Type B pancreatic cell (in vitro differentiated cells): ENCODE results near the gene ZNF816. TPM values are rescaled to one million over a fixed set of nuclear protein-coding genes. Genes with fewer than 3 reads are reported as not detected.

ENCODE experiments used
- DNase-seq: peaks from one replicate; pipeline ENCODE4 v3.0.0; 2021; ENCODE audit warnings: mixed read lengths; ENCODE audit not compliant: unreplicated experiment; ENCODE audit errors: extremely low spot score
- H3K27ac Mint-ChIP-seq: 2 replicates; pipeline ENCODE4 v1.8.0; 2021; ENCODE audit warnings: mild to moderate bottlenecking, mixed read lengths
- H3K27me3 Mint-ChIP-seq: 2 replicates; pipeline ENCODE4 v1.8.0; 2021; ENCODE audit warnings: mixed read lengths
- H3K36me3 Mint-ChIP-seq: 2 replicates; pipeline ENCODE4 v1.8.0; 2021; ENCODE audit warnings: mixed read lengths
- H3K4me1 Mint-ChIP-seq: one replicate; pipeline ENCODE4 v1.8.0; 2021; ENCODE audit warnings: mixed read lengths; ENCODE audit not compliant: unreplicated experiment
- H3K4me3 Mint-ChIP-seq: 2 replicates; pipeline ENCODE4 v1.8.0; 2021; ENCODE audit warnings: mild to moderate bottlenecking, mixed read lengths
- H3K9me3 Mint-ChIP-seq: 2 replicates; pipeline ENCODE4 v1.8.0; 2021; ENCODE audit warnings: mixed read lengths
- CTCF ChIP-seq: fragments of 200-600 bp; sonication (generic); conservative IDR thresholded peaks from 2 replicates; pipeline ENCODE4 v1.5.0; 2021; ENCODE audit warnings: antibody characterized with exemption, mild to moderate bottlenecking
- total RNA-seq: library from RNA; stranded (reverse); gene quantifications from 2 replicates; pipeline ENCODE4 v1.2.1, GENCODE V29; 2021; ENCODE audit warnings: low replicate concordance

The ZNF816 gene
- total RNA-seq, 1 donor from 2014 or later, result 17.2 TPM

DNA sequence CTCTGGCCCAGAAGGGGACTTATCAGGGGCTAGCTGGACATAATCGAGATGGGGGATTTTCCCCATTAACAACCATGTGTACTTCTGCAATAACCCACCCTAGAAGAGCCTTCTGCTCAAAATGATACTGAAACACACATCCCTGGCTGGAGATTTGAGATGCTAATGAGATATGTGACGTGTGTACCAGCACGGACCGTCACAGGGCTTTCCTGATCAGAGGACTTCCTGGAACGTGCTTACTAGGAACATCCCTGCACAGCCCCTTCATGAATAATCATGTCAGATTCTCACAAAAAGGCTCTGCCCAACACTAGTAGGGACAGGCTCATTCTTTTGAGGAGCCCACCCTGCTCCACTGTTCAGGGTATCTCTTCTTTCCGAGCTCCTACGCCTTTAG, 44.5 kb upstream of the ZNF816 start:
- H3K4me1 Mint-ChIP-seq, result no peaks in the 10 kb centered on the region
- H3K36me3 Mint-ChIP-seq, result no peaks in the 10 kb centered on the region
- H3K4me3 Mint-ChIP-seq, result no peak overlapping the region
- no peaks in the 10 kb centered on the region for H3K27me3 Mint-ChIP-seq
- no peak for TF ChIP-seq CTCF
- H3K27ac Mint-ChIP-seq, result no peak overlapping the region
- H3K9me3 Mint-ChIP-seq, result no peaks in the 10 kb centered on the region
- DNase-seq, result no peak

DNA sequence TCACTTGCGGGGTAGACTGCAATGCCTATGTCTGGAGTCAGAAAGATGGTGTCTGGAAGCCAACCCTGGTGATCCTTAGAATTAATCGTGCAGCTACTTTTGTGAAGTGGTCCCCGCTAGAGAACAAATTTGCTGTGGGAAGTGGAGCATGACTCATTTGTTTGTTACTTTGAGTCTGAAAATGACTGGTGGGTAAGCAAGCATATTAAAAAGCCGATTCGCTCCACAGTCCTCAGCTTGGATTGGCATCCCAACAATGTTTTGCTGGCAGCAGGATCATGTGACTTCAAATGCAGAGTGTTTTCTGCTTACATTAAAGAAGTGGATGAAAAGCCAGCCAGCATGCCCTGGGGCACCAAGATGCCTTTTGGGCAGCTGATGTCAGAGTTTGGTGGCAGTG, 41.6 kb upstream of the ZNF816 start:
- H3K36me3 Mint-ChIP-seq, result no peaks in the 10 kb centered on the region
- H3K4me1 Mint-ChIP-seq, result no peaks in the 10 kb centered on the region
- no peak for DNase-seq
- no peak for TF ChIP-seq CTCF
- H3K27ac Mint-ChIP-seq, result no peak overlapping the region
- no peaks in the 10 kb centered on the region for H3K9me3 Mint-ChIP-seq
- no peaks in the 10 kb centered on the region for H3K27me3 Mint-ChIP-seq
- H3K4me3 Mint-ChIP-seq, result no peak overlapping the region

DNA sequence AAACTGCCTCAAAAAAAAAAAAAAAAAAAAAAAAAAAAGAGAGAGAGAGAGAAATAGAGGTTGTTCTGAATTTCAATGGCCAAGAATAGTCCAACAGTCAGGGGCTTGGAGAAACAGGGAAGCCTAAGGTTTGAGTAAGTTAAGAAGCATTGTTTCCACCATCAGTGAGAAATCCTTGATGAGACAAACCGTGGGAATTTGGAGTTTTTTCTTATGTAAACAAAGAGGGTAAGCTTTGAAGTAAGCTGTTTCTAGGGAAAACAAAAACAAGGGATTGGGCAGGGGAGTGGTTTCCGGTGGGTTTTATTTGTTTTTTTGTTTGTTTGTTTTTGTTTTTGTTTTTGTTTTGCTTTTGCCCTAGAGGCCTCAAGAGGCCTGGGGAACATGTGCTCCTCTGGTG, 39.8 kb upstream of the ZNF816 start:
- no peaks in the 10 kb centered on the region for H3K36me3 Mint-ChIP-seq
- no peak overlapping the region for H3K4me3 Mint-ChIP-seq
- H3K27ac Mint-ChIP-seq, result no peak overlapping the region
- no peaks in the 10 kb centered on the region for H3K27me3 Mint-ChIP-seq
- H3K4me1 Mint-ChIP-seq, result no peaks in the 10 kb centered on the region
- no peak for DNase-seq
- no peak for TF ChIP-seq CTCF
- no peaks in the 10 kb centered on the region for H3K9me3 Mint-ChIP-seq

- no peaks in the 10 kb centered on the region for H3K9me3 Mint-ChIP-seq
- H3K36me3 Mint-ChIP-seq, result no peaks in the 10 kb centered on the region
- peaks cover 6% of the 10 kb centered on the region for H3K4me1 Mint-ChIP-seq
- peak overlapping the region; percentile 57 for H3K27ac Mint-ChIP-seq
- no peaks in the 10 kb centered on the region for H3K27me3 Mint-ChIP-seq
- no peak for TF ChIP-seq CTCF
- no peak for DNase-seq
- H3K4me3 Mint-ChIP-seq, result peak overlapping the region; percentile 73
These were observed 35.3 kb upstream of the ZNF816 start for GRCh38 chr19:52997975-52998374.

- H3K4me1 Mint-ChIP-seq, result peaks cover 18% of the 10 kb centered on the region
- no peak overlapping the region for H3K27ac Mint-ChIP-seq
- no peak for DNase-seq
- H3K36me3 Mint-ChIP-seq, result no peaks in the 10 kb centered on the region
- H3K9me3 Mint-ChIP-seq, result no peaks in the 10 kb centered on the region
- H3K27me3 Mint-ChIP-seq, result no peaks in the 10 kb centered on the region
- no peak overlapping the region for H3K4me3 Mint-ChIP-seq
- no peak for TF ChIP-seq CTCF
These were observed 33.0 kb upstream of the ZNF816 start for GRCh38 chr19:52995711-52996110.
